Colonic mucosa (tissue), 4 donors: ENCODE results near the gene MGME1. TPM values are rescaled to one million over a fixed set of nuclear protein-coding genes. Genes with fewer than 3 reads are reported as not detected.

Experiments
- DNase-seq: peaks from one replicate; pipeline ENCODE4 v3.0.0-alpha.2; 2020
- H3K27ac ChIP-seq: fragments of 200-600 bp; one replicate; pipeline ENCODE4 v1.8.0; 2021
- H3K27me3 ChIP-seq: fragments of 200-600 bp; one replicate; pipeline ENCODE4 v1.8.0; 2021
- H3K36me3 ChIP-seq: fragments of 200-600 bp; one replicate; pipeline ENCODE4 v1.8.0; 2021
- H3K4me1 ChIP-seq: fragments of 200-600 bp; one replicate; pipeline ENCODE4 v1.8.0; 2021; ENCODE audit warnings: mild to moderate bottlenecking
- H3K4me3 ChIP-seq: fragments of 200-600 bp; one replicate; pipeline ENCODE4 v1.8.0; 2021
- H3K9ac ChIP-seq, 2 donors: one replicate each; pipeline ENCODE4 v1.7.0; 2013; ENCODE audit warnings: control low read depth in 2 of 2, low read depth in 2 of 2, low read length in 2 of 2
- H3K9me3 ChIP-seq: fragments of 200-600 bp; one replicate; pipeline ENCODE4 v1.8.0; 2021
- CTCF ChIP-seq: fragments of 200-600 bp; IDR thresholded peaks from one replicate; pipeline ENCODE4 v1.8.0; 2022; ENCODE audit warnings: antibody characterized with exemption, mild to moderate bottlenecking
- intact Hi-C: fragments of 100-400 bp; cut with DNase I; formaldehyde crosslinking; loops from one replicate; pipeline ENCODE4 v1.14.1; 2022
- total RNA-seq, 2 donors: library from RNA; stranded (reverse); fragmentation: NEBNext Ultra II Directional in 1 of 2; extraction: Animal tissue kit (Norgen Biotek cat#: 25700) in 1 of 2; gene quantifications; one replicate each; pipeline ENCODE4 v1.2.1, GENCODE V29; 2021
- donor health status: healthy.
- donor health status: DM: no; HTN: no; CAD: no.
- donor health status: DM: no; HTN: no; CAD: no.

The MGME1 gene
- total RNA-seq, 2 donors from 2014 or later: 20.5 to 21.1 TPM

DNA sequence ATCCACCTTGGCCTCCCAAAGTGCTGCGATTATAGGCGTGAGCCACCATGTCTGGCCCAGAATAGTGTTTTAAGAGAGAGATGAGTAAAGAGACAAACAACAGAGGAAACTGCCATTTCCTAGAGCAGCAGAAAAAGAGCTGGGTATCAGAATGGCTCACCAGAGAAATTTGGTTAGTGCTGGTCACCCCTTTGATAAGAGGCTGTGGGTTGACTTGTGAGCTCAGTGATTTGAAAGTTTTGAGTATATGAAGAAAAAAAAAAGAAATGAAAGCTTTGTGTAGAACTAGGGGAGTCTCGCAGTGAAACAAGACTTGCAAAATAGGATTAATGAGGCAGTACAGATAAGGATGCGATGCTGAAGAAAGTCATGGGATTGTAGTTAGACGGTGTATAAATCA is 29.6 kb downstream of the MGME1 start:
- DNase-seq: no peak
- H3K27me3 ChIP-seq: no peaks in the 10 kb centered on the region
- H3K36me3 ChIP-seq: no peaks in the 10 kb centered on the region
- no peak for TF ChIP-seq CTCF
- no peak overlapping the region for H3K27ac ChIP-seq
- intact Hi-C loops: loop anchor here (10.0 kb wide), 2 partner anchors 464 to 494 kb away; partner anchors contain the start of gene BFSP1
- H3K4me1 ChIP-seq: no peaks in the 10 kb centered on the region
- H3K9ac ChIP-seq: no peak overlapping the region
- H3K4me3 ChIP-seq: no peak overlapping the region
- H3K9me3 ChIP-seq: no peaks in the 10 kb centered on the region

DNA sequence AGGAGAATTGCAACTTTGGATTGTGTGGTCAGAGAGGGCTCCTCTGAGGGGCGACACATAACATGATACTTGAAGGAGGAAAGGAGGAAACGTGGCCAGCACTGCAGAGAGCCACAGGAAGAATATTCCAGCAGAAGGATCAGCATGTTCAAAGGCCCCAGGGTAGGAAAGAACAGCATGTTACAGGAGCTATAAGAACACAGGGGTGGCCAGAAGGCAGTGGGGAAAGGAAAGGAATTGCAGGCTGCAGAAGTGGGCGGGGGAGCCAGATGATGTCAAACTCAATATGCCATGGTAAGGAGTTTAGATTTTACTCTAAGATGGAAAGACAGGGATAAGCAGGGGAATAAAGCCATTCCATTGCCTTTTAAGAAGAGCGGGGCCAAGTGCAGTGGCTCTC is 30.7 kb downstream of the MGME1 start:
- H3K9ac ChIP-seq: no peak overlapping the region
- intact Hi-C loops: loop anchor here (10.0 kb wide), 2 partner anchors 465 to 495 kb away; partner anchors contain the start of gene BFSP1
- no peak for DNase-seq
- no peak for TF ChIP-seq CTCF
- H3K4me3 ChIP-seq: no peak overlapping the region
- no peaks in the 10 kb centered on the region for H3K4me1 ChIP-seq
- H3K27me3 ChIP-seq: no peaks in the 10 kb centered on the region
- H3K36me3 ChIP-seq: no peaks in the 10 kb centered on the region
- no peaks in the 10 kb centered on the region for H3K9me3 ChIP-seq
- H3K27ac ChIP-seq: no peak overlapping the region

- H3K27me3 ChIP-seq: no peaks in the 10 kb centered on the region
- no peaks in the 10 kb centered on the region for H3K36me3 ChIP-seq
- no peak for DNase-seq
- no peak overlapping the region for H3K4me3 ChIP-seq
- H3K4me1 ChIP-seq: no peaks in the 10 kb centered on the region
- intact Hi-C loops: no loop called here
- H3K9ac ChIP-seq: no peak overlapping the region
- no peaks in the 10 kb centered on the region for H3K9me3 ChIP-seq
- TF ChIP-seq CTCF: no peak
- H3K27ac ChIP-seq: no peak overlapping the region
Measured at GRCh38 chr20:18001131-18001921, 32.5 kb downstream of the MGME1 start.

DNA sequence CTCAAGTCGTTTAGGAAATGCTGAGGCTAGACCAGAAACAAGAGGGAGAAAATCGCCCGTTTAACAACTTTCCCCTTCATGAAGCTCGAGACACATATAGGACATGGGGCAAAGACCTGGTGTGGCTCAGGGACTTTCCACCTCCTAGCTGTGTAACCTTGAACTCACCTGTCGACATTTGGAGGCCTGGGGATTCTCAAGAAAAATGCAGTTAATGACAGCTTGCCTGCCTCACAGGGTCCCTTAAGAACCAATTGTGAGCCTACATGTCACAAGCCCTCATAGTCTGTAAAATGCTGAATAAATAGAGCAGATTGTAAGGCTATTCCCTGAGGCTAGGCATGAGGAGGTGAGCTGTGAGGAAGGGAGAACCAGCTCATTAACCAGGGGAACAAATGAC is 35.1 kb downstream of the MGME1 start:
- intact Hi-C loops: no loop called here
- Histone ChIP-seq H3K27me3 (no peaks in the 10 kb centered on the region), H3K9ac (no peak overlapping the region), H3K4me3 (no peak overlapping the region), H3K4me1 (no peaks in the 10 kb centered on the region), H3K36me3 (no peaks in the 10 kb centered on the region), H3K9me3 (no peaks in the 10 kb centered on the region), H3K27ac (no peak overlapping the region)
- no peak for DNase-seq
- TF ChIP-seq CTCF: no peak

DNA sequence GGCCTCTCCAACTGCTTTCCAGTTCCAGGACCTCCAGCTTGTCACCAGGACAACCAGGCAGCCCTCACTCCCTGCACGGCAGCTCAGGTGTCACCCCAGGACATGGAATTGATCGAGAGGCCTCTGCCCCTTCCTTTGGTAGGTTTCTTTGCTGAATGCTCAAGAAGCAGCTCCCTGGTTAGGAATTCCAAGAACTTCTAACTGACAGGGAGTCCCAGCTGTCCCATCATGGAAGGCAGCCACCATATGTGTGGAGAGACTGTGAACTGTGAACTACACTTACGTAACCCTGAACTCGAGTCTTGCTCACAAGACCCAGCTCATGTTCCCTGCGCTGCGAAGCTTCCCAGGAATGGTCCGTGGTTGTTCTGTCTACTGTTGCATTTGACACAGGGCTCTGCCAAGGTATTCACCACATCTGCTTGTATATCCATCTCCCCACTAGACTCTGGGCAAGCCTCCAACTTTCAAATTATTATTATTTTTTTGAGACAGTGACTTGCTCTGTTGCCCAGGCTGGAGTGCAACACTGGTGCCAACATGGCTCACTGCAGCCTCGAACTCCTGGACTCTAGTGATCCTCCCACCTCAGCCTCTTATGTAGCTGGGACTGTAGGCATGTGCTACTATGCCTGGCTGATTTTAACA is 35.7 kb downstream of the MGME1 start:
- no peak for DNase-seq
- no peak overlapping the region for H3K27ac ChIP-seq
- H3K4me3 ChIP-seq: no peak overlapping the region

More for the DNA sequence above, 35.7 kb downstream of the MGME1 start:
- Histone ChIP-seq H3K27me3 (no peaks in the 10 kb centered on the region), H3K9me3 (no peaks in the 10 kb centered on the region), H3K9ac (no peak overlapping the region), H3K4me1 (no peaks in the 10 kb centered on the region), H3K36me3 (no peaks in the 10 kb centered on the region)
- TF ChIP-seq CTCF: no peak
- intact Hi-C loops: no loop called here
